GM19351 (cell line): Measurements from ENCODE around the gene MFSD1.

ENCODE experiments used
- ATAC-seq: cut with Tn5 transposase; IDR thresholded peaks from one replicate; pipeline ENCODE4 v1.9.1; 2021; ENCODE audit warnings: mild to moderate bottlenecking, moderate library complexity; ENCODE audit not compliant: unreplicated experiment

MFSD1 gene

GRCh38 chr3:158801696-158802408 lies at the start of gene MFSD1:
TSS of gene MFSD1 (plus strand) at chr3:158802054. CDS start at chr3:158802153, 99 bp downstream.
- peak; percentile 97 for ATAC-seq

GRCh38 chr3:158753854-158754253 lies 48.0 kb upstream of the MFSD1 start:
- ATAC-seq: no peak

GRCh38 chr3:158755421-158755820 lies 46.4 kb upstream of the MFSD1 start:
- no peak for ATAC-seq

- no peak for ATAC-seq
Observed at GRCh38 chr3:158761350-158761749, 40.5 kb upstream of the MFSD1 start.

GRCh38 chr3:158762701-158763100 lies 39.2 kb upstream of the MFSD1 start:
- ATAC-seq: no peak

- ATAC-seq: no peak
Observed at GRCh38 chr3:158763421-158763820, 38.4 kb upstream of the MFSD1 start.

GRCh38 chr3:158765518-158766205 lies 36.2 kb upstream of the MFSD1 start:
- ATAC-seq: no peak

GRCh38 chr3:158766364-158766763 lies 35.5 kb upstream of the MFSD1 start:
- no peak for ATAC-seq

GRCh38 chr3:158768361-158768787 lies 33.5 kb upstream of the MFSD1 start:
- ATAC-seq: no peak

- no peak for ATAC-seq
Observed at GRCh38 chr3:158768881-158769543, 32.8 kb upstream of the MFSD1 start.

- ATAC-seq: no peak
Observed at GRCh38 chr3:158769549-158769948, 32.3 kb upstream of the MFSD1 start.

- no peak for ATAC-seq
Observed at GRCh38 chr3:158769952-158770740, 31.7 kb upstream of the MFSD1 start.

GRCh38 chr3:158770741-158771350 lies 31.0 kb upstream of the MFSD1 start:
- ATAC-seq: no peak

- ATAC-seq: no peak
Observed at GRCh38 chr3:158771577-158771976, 30.3 kb upstream of the MFSD1 start.

- no peak for ATAC-seq
Observed at GRCh38 chr3:158771982-158772381, 29.9 kb upstream of the MFSD1 start.

- ATAC-seq: no peak
Observed at GRCh38 chr3:158773166-158773565, 28.7 kb upstream of the MFSD1 start.

GRCh38 chr3:158773845-158774830 lies 27.7 kb upstream of the MFSD1 start:
- no peak for ATAC-seq

- no peak for ATAC-seq
Observed at GRCh38 chr3:158774965-158775364, 26.9 kb upstream of the MFSD1 start.
